Astrocyte (in vitro differentiated cells and primary cell): ENCODE results near the gene NR1H2.

Experiments used
- EZH2 ChIP-seq: IDR thresholded peaks from 2 replicates; pipeline ENCODE4 v1.6.1; 2012; ENCODE audit warnings: mild to moderate bottlenecking, low read length, inconsistent platforms; ENCODE audit not compliant: insufficient read depth
- TF ChIP-seq, protein P1 (sequence below): IDR thresholded peaks from 2 replicates; pipeline ENCODE4 v1.5.1; 2011; ENCODE audit warnings: low read depth, mild to moderate bottlenecking, inconsistent platforms, low read length, moderate library complexity; ENCODE audit not compliant: insufficient read depth

DNA sequence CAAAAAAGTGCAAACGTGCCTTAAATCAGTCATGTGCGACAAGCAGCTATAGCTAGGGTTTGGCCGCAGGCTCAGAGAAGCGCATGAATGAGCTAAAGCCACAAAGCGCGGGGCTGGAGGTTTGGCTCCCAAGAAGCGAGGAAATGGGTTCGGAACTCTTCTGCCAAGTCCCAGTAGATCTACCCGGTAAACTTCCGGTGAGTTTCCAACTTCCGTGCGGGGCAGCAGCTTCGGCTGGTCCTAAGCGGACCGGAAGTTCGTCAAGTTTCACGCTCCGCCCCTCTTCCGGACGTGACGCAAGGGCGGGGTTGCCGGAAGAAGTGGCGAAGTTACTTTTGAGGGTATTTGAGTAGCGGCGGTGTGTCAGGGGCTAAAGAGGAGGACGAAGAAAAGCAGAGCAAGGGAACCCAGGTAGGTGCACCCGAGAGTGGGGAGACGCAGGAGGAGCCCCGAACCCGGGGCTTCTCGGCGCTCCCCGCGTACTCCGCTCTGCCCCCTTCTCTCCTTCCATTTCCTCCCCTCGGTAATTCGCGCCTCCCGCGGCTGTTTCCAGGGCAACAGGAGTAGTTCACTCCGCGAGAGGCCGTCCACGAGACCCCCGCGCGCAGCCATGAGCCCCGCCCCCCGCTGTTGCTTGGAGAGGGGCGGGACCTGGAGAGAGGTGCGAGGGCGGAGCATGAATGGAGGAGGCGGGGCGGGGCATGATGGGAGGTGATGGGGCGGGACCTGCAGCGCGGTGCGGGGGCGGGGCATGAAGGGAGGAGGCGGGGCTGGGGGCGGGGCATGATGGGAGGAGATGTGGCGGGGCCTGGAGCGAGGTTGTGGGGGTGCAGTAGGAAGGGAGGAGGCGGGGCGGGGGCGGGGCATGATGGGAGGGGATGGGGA is at the start of gene NR1H2:
- TF ChIP-seq EZH2, result no peak
- TF ChIP-seq, protein P1, sequence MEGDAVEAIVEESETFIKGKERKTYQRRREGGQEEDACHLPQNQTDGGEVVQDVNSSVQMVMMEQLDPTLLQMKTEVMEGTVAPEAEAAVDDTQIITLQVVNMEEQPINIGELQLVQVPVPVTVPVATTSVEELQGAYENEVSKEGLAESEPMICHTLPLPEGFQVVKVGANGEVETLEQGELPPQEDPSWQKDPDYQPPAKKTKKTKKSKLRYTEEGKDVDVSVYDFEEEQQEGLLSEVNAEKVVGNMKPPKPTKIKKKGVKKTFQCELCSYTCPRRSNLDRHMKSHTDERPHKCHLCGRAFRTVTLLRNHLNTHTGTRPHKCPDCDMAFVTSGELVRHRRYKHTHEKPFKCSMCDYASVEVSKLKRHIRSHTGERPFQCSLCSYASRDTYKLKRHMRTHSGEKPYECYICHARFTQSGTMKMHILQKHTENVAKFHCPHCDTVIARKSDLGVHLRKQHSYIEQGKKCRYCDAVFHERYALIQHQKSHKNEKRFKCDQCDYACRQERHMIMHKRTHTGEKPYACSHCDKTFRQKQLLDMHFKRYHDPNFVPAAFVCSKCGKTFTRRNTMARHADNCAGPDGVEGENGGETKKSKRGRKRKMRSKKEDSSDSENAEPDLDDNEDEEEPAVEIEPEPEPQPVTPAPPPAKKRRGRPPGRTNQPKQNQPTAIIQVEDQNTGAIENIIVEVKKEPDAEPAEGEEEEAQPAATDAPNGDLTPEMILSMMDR, result no peak
